Activated CD4-positive, alpha-beta T cell treated with anti-CD3 and anti-CD28 coated beads, Interleukin-2, amount 50 U/mL, for 4 hours (primary cell): ENCODE results near the gene MMP7.
"Not testable (repeated sequence)": the region's sequence is repeated elsewhere in the genome, so short reads cannot be mapped to it uniquely, and the experiment has no call there.

Experiments used
- DNase-seq, 2 experiments: peaks; one replicate each; pipeline ENCODE4 v3.0.0-alpha.2; 2020

MMP7 gene

GRCh38 chr11:102534261-102534872, 3.8 kb upstream of the MMP7 start:
- no peak for DNase-seq

DNA sequence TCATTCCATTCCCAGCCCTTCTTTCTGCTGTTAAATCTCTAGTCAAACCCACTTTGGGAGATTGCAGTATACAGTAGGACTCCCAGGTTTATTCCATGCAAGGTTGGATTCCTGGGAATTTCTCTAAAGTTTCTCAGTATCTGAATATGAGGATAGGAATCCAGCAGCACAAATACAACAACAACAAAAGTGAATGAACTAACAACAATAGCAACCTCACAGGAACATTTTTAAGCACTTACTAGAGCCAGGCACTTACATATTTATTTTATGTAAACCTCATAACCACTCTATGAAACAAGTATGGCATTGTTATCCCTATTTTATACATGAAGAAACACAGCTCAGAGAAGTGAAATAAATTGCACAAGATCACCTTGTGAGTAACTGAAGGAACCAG, 1.9 kb downstream of the MMP7 start:
- DNase-seq, result no peak

GRCh38 chr11:102527684-102528083, 2.9 kb downstream of the MMP7 start:
- DNase-seq, result no peak

DNA sequence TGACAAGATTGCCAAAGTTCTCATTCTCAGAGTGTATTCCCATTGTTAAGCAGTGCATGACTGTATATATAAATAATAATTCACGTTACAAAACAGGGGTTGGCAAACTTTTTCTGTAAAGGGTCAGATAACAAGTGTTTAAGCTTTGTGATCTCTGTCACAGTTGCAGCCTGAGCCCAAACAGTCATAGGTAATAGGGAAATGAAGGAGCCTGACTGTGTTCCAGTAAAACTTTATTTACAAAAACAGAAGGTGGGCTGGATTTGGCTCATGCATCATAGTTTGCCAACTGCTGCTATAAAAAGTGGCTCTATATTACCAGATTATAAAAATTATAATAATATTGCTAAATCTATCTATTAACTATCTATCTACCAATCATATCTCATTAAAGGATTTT, 3.5 kb downstream of the MMP7 start:
- no peak for DNase-seq

GRCh38 chr11:102523887-102524286, 6.7 kb downstream of the MMP7 start:
- DNase-seq, result no peak

DNA sequence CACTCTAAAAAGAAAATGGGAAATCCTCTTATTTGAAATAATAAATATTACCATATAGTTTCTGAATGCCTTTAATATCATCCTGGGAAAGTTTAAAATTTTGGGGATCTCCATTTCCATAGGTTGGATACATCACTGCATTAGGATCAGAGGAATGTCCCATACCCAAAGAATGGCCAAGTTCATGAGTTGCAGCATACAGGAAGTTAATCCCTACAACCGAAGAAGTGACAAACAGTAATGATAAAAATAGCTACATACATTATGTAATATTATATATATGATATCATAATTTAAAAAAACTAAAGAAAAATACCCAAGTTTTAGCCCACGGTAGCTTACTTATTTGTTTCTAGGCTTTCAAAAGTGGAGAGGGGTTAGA, 7.4 kb downstream of the MMP7 start:
- no peak for DNase-seq

GRCh38 chr11:102522312-102523188, 8.0 kb downstream of the MMP7 start:
- DNase-seq, result no peak

- no peak for DNase-seq
Observed at GRCh38 chr11:102521121-102521520, 9.4 kb downstream of the MMP7 start.

- no peak for DNase-seq
Observed at GRCh38 chr11:102520514-102520913, 10.0 kb downstream of the MMP7 start.

DNA sequence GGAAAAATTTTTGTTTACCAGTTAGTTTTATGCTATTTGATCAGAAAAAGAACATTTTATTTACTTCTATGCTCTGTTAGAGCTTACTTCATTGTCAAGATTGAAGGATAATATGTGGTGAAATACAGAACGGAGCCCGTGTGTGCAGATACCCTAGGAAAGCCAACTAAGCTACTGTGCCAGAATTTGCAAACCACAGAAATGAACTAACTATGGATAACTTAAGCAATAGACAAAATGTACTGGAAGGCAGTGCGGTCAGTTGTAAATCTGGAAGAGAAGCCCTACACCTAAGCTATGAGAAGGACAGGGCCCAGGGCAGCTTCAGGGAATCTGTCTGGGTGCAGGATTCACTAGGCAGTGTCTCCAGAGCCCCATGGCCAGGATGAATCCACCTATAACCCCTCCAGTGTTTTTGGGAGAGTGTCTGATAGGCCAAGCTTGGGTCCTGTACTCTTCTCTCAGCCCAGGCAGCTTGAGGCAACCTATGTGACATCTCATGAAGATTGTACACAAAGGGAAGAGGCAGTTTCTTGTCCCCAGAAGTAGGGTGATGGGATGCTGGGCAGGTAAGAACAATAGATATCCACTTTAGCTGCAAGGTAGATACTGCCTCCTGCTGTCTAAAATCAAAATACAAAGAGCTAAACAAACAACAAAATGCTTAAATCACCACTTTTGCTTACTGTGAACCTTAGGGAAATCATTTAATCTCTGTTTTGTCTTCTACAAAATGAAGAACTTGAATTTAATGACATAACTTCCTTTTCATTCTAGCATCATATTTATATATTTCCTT, 12.1 kb downstream of the MMP7 start:
- DNase-seq, result no peak

DNA sequence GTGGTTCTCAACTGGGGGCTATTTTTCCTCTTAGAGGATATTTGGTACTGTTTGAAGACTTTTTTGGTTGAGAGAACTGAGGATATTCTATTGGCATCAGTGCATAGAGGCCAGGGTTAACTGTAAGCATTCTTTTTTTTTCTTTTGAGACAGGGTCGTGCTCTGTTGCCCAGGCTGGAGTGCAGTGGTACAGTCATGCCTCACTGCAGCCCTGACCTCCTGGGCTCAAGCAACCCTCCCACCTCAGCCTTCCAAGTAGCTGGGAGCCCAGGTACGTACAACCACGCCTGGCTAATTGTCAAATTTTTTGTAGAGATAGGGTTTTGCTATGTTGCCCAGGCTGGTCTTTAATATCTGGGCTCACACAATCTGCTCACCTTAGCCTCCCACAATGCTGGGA, 12.9 kb downstream of the MMP7 start:
- DNase-seq, result no peak

DNA sequence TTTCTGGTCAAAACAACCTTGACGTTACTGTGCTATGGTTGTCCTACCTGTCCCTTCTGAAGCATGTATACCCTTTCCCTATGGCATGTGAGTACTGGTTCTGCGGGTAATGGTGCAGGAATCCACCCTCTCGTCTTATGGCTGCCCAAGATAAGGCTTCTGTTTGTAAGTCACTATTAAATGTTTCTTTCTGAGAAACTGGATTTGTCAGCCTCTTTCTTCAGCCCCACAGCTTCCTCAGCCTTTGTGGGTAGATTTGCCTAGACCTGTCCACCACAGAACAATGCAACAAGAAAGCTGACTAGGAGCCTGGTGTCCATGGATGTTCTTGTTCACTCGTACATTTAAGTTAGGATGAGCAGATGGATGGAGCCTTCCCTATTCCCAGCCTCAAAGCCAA, 14.4 kb downstream of the MMP7 start:
- DNase-seq, result no peak

DNA sequence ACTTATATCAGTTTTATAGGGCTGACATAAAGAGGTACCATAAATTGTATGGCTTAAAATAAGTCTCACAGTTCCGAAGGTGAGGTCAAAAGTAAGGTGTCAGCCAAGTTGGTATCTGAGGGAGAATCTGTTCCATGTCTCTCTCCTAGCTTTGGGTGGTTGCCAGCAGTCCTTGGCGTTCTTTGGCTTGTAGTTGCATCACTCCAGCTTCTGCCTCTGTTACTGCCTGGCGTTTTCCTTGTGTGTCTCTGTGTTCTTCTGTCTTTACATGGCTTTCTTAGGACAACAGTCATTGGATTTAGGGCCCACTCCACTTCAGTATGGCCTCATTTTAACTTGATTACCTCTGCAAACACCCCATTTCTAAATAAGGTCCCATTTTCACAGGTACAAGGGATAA, 16.7 kb downstream of the MMP7 start:
- DNase-seq, result no peak

- DNase-seq, result no peak
Observed at GRCh38 chr11:102510439-102511135, 20.0 kb downstream of the MMP7 start.

DNA sequence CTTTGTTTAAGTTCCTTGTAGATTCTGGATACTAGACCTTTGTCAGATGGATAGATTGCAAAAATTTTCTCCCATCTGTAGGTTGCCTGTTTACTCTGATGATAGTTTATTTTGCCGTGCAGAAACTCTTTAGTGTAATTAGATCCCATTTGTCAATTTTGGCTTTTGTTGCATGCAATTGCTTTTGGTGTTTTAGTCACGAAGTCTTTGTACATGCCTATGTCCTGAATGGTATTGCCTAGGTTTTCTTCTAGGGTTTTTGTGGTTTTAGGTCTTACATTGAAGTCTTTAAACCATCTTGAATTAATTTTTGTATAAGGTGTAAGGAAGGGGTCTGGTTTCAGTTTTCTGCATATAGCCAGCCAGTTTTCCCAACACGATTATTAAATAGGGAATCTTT, 27.7 kb downstream of the MMP7 start:
- DNase-seq, result not testable (repeated sequence)

GRCh38 chr11:102500829-102501228, 29.7 kb downstream of the MMP7 start:
- DNase-seq, result no peak

- DNase-seq, result no peak
Observed at GRCh38 chr11:102499931-102500330, 30.6 kb downstream of the MMP7 start.

- no peak for DNase-seq
Observed at GRCh38 chr11:102499151-102499550, 31.4 kb downstream of the MMP7 start.

DNA sequence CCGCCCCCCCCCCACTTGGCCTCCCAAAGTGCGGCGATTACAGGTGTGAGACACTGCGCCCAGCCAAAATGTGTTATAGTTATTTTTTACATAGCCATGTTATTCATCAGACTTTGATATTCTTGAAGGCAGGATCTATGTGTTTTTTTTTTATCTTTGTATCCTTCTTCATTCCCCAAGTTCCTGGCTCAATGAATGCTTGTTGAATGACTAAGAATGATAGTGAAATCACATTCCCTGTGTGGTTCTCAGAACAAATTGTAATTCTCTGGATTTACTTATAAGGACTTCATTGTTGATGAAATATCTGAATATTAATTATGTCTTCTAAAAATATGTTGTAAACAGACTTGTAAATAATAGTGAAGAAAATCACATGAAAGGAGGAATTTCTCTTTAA, 33.5 kb downstream of the MMP7 start:
- no peak for DNase-seq

- DNase-seq, result peak in 1 of 2 experiments; percentile 12
Observed at GRCh38 chr11:102495161-102496042, 35.1 kb downstream of the MMP7 start.

GRCh38 chr11:102494216-102494615, 36.3 kb downstream of the MMP7 start:
- no peak for DNase-seq

GRCh38 chr11:102493524-102493923, 37.0 kb downstream of the MMP7 start:
- no peak for DNase-seq
